ENCODE measurements around the gene MFAP2.

The MFAP2 gene

GRCh38 chr1:16976966-16977365, 3.5 kb downstream of the MFAP2 start:
- H3K4me3 ChIP-seq (ENCODE audit: low read depth, low read length): no peak overlapping the region

GRCh38 chr1:16975838-16976237, 4.6 kb downstream of the MFAP2 start:
- no peak overlapping the region for H3K4me3 ChIP-seq (ENCODE audit: low read depth, low read length)
- DNase-seq (ENCODE audit: low read depth): no peak
- TF ChIP-seq CTCF (IDR thresholded peaks at IDR 0.05; ENCODE audit: control insufficient read depth, extremely low read depth, insufficient read depth): no peak

More at GRCh38 chr1:16976966-16977365, 3.5 kb downstream of the MFAP2 start:
- no peak for DNase-seq (ENCODE audit: low read depth)
- no peak for TF ChIP-seq CTCF (IDR thresholded peaks at IDR 0.05; ENCODE audit: control insufficient read depth, extremely low read depth, insufficient read depth)

GRCh38 chr1:16975211-16975610, 5.2 kb downstream of the MFAP2 start:
- no peak overlapping the region for H3K4me3 ChIP-seq (ENCODE audit: low read depth, low read length)
- no peak for TF ChIP-seq CTCF (IDR thresholded peaks at IDR 0.05; ENCODE audit: control insufficient read depth, extremely low read depth, insufficient read depth)
- DNase-seq (ENCODE audit: low read depth): no peak

GRCh38 chr1:16973215-16973614, 7.2 kb downstream of the MFAP2 start:
- no peak for DNase-seq (ENCODE audit: low read depth)
- TF ChIP-seq CTCF (IDR thresholded peaks at IDR 0.05; ENCODE audit: control insufficient read depth, extremely low read depth, insufficient read depth): no peak
- H3K4me3 ChIP-seq (ENCODE audit: low read depth, low read length): no peak overlapping the region

GRCh38 chr1:16972189-16972895, 8.1 kb downstream of the MFAP2 start:
- TF ChIP-seq CTCF (IDR thresholded peaks at IDR 0.05; ENCODE audit: control insufficient read depth, extremely low read depth, insufficient read depth): no peak
- no peak for DNase-seq (ENCODE audit: low read depth)
- H3K4me3 ChIP-seq (ENCODE audit: low read depth, low read length): no peak overlapping the region

GRCh38 chr1:16971341-16972188, 8.9 kb downstream of the MFAP2 start:
- TF ChIP-seq CTCF (IDR thresholded peaks at IDR 0.05; ENCODE audit: control insufficient read depth, extremely low read depth, insufficient read depth): no peak
- no peak for DNase-seq (ENCODE audit: low read depth)
- H3K4me3 ChIP-seq (ENCODE audit: low read depth, low read length): no peak overlapping the region
